Measurements from ENCODE around the gene RTN4RL2.

The RTN4RL2 gene

GRCh38 chr11:57460022-57460757, at the start of gene RTN4RL2:
Gene RTN4RL2, plus strand, starts transcription at chr11:57460528. Its CDS starts 338 bp downstream, at chr11:57460866.
- peak in 2 of 3 donors; percentile 41 to 59 for DNase-seq (ENCODE audit: low read depth in 3 of 3)

DNA sequence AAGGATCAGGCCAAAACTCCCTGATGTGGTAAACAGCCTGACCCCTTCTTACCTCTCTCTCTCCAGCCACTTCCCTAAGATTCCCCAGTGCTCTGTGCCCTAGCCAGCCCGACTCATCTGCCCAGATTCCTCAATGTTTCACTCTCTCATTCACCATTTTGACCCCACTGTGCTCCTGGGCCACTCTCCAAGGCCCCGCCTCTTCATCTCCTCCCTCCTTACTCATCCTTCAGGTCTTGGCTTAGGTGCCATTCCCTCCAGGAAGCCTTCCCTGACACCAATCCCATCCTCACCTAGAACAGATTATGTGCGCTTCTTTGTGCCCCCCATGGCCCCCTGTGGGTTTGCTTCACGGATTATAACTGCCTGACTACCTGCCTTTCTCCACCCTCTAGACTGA, 46.6 kb upstream of the RTN4RL2 start:
- DNase-seq (ENCODE audit: low read depth in 3 of 3): no peak

- no peak for DNase-seq (ENCODE audit: low read depth in 3 of 3)
Observed at GRCh38 chr11:57414612-57415212, 45.6 kb upstream of the RTN4RL2 start.

GRCh38 chr11:57416436-57416835, 43.9 kb upstream of the RTN4RL2 start:
- no peak for DNase-seq (ENCODE audit: low read depth in 3 of 3)

GRCh38 chr11:57417056-57417455, 43.3 kb upstream of the RTN4RL2 start:
- DNase-seq (ENCODE audit: low read depth in 3 of 3): no peak

- no peak for DNase-seq (ENCODE audit: low read depth in 3 of 3)
Observed at GRCh38 chr11:57418131-57418530, 42.2 kb upstream of the RTN4RL2 start.

DNA sequence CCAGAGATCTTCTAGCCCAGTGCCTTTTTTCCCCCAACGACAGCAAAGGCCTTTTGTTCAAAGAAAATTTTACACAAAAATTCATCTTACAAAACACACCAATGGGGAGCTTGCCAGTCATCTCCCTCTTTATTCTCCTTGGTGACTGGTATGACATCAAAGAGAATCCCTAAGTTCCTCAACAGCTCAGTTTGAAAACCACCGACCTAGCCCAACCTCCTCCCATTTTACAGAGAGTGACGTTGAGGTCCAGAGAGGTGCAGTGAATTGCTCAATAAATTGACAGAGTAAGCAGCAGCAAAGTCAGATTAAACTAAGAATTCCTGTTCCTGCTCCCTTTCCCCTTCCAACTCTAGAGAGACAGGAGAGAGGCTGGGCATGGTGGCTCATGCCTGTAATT, 41.2 kb upstream of the RTN4RL2 start:
- no peak for DNase-seq (ENCODE audit: low read depth in 3 of 3)

DNA sequence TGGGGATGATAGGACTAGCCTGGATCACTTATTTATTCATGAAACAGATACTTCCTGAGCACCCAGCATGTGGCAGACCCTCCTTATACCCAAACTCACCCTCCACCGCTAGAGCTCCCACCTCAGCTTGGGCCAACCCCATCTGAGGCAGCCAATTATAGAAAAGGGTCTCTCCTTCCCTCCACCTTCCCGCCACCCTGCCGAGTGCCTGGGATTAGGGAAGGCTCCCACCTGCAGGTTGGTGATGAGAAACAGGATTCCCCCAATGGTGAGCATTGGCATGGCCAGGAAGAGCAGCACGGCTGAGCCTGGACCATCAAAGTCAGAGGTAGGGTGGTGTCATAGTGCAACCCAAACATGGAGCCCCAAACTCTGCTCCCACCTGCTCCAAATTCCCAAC, 39.3 kb upstream of the RTN4RL2 start:
- no peak for DNase-seq (ENCODE audit: low read depth in 3 of 3)

GRCh38 chr11:57421805-57422204, 38.5 kb upstream of the RTN4RL2 start:
- DNase-seq (ENCODE audit: low read depth in 3 of 3): no peak

DNA sequence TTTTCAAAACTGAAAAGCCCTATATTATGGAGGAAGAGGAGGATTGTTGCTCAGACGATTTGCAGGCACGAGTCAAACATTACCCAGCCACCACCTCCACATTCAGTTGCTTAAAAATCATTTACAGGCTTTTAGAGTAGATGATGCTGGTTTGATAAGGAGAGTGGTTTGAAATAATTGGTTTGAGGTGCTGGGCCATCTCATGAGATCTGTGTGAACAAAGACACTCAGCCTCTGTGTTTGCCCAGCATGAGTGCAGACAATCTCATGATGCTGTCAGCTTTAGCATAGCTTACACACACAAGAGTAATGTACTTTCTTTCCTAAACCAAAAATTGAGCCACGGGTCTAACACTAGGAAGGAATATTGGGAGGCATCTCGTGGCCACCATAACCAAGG, 37.7 kb upstream of the RTN4RL2 start:
- no peak for DNase-seq (ENCODE audit: low read depth in 3 of 3)

- DNase-seq (ENCODE audit: low read depth in 3 of 3): no peak
Observed at GRCh38 chr11:57424137-57424791, 36.1 kb upstream of the RTN4RL2 start.

DNA sequence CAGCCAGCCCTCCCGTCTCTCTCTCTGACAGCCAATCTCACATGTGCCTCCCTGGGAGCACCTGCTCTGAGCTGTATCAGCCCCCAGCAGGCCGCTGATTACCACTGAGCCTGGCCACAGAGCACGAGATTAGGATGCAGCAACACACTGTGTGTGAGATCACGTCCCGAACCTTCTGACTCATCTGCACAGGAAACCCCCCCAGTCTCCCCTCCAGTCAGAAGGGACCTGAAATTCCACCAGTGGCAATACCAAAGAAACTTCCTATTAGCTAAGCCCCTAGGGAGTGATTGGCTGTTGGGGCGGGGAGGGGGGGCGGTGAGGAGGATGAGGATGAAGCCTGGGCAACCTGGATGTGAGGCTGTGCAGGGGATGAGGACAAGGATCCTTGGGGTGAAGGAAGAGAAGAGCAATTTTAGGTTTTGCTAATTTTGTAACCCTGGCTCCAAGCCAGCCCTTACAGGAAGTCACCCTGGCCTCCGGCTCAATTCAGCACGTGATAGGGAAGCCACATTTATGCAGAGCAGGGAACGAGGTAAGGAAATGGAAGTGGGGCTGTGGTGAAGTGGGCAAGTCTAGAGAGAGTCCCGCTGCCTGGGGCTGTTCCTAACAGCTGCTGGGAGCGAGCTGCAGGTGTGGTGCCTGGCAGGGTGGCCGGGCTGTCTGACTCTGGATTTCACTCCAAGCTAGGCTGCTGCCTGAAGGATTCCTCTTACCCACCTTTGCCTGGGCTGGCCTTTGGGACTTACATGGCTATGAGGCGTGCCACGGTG, 35.4 kb upstream of the RTN4RL2 start:
- DNase-seq (ENCODE audit: low read depth in 3 of 3): peak; percentile 79 to 91 (median 81)

GRCh38 chr11:57425565-57426438, 34.5 kb upstream of the RTN4RL2 start:
- DNase-seq (ENCODE audit: low read depth in 3 of 3): no peak

- DNase-seq (ENCODE audit: low read depth in 3 of 3): no peak
Observed at GRCh38 chr11:57426439-57426928, 33.8 kb upstream of the RTN4RL2 start.

DNA sequence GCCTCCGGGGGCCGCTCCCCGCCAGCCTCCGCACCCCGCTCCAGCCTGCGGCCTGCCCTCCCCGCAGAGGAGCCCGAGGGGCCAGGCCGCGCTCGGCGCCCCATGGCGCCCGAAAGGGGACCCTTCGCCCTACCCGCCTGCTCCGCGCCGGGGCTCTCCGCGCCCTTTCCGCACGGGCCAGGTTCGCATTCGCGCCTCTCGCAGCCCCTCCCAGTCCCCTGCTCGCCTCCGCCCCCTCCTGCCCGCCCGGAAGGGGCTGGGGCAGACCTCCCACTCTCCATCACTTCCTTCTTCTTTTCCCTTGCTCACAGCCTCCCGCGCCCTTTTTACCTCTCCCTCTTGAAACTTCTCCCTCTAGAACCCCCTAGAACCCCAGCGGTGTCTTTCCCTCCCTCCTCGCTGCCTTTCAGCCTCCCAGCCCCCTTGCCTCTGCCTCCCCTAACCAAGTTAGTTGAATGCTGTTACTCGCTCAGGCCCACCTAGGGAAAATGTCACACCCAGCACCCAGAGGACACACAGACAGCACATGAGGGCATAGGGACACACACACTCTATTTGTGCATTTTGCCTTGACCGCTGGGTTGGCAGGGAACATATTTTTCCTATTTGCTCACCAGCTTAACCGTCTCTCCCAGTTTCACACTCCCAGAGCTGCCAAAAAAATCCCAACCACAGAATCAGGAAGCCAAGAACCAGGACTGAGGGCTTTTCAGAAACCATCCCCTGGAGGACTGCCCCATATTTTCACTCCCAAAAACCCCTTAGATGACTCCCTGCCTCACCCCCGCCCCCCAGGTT, 33.2 kb upstream of the RTN4RL2 start, which contains the start of gene SLC43A3:
SLC43A3 (minus strand) TSS at position 193 of the 798 bp plus-strand sequence. CDS start 949 bp downstream, outside the sequence.
- peak; percentile 64 to 85 (median 72) for DNase-seq (ENCODE audit: low read depth in 3 of 3)

DNA sequence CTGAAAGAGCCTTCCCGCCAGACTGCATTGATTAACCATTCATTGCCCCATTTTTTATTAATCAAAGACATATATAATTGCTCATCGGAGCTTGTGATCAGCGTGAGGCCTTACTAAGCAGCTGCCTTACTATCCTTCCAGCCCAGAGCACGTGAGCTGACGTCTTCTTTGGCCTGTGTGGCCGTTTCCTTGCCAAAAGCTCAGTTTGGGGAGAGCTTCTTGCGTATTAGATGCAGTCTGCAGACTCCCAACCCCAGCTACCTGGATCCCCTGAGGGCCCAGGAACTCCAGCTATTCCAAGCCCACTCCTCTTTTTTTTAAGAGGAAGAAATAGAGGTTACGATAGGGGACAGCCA, 32.6 kb upstream of the RTN4RL2 start:
- DNase-seq (ENCODE audit: low read depth in 3 of 3): no peak

DNA sequence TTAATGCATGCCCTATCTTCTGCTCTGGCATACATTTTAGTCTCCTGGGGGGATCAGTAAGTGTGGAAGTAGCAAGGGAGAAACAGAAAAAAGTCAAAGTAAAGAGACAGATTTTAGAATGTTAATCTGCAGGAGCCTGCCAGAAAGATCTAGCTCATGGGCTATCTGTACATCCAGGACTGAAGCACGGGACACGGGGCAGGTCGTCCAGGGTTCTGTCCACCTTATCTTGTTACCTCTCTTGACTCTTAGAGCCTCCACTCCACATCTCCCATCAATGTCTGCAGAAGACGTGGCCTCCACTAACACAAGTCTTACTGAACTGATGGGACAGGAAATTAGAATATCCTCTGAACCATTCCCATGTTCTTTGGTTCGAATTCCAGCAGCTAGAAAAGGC, 31.7 kb upstream of the RTN4RL2 start:
- DNase-seq (ENCODE audit: low read depth in 3 of 3): no peak

GRCh38 chr11:57429946-57430345, 30.4 kb upstream of the RTN4RL2 start:
- no peak for DNase-seq (ENCODE audit: low read depth in 3 of 3)

DNA sequence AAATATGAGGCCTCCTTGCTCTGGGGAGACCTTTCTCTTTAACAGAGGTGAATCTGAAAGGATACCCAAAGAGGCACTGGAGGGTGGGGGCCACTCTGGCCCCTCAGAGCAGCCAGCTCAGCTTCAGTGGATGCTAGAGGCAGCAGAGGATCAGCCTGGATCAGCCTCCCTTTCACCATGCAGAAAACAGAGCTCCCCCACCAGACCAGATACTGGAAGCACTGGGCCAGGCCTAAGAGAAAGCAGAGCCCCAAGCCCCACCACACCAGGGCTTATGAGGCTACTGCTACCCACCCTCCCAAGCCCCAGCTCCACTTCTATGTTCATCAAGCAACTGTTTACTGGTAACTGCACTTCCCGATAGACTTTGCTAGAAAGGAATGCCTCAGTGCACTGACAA, 29.4 kb upstream of the RTN4RL2 start:
- no peak for DNase-seq (ENCODE audit: low read depth in 3 of 3)

DNA sequence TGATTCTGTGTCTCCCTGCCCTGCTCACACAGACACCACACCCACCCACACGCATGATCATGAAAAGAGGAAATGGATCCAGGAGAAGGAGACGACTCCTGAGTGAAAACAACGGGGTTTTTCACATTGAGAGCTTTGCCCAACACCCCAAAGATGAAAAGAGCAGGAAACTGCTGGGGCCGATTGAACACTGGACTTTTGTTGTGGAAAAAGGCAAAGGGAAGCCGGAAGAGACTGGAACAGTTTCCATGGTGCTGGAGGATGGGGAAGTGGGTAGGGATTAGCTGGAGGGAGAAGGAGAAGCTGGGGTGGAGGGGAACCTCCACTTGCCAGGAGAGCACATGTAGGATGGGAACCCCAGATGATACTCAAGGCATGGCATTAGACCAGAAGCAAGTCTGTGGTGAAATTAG, 28.2 kb upstream of the RTN4RL2 start:
- DNase-seq (ENCODE audit: low read depth in 3 of 3): no peak

Measured in stimulated activated CD4-positive, alpha-beta T cell treated with anti-CD3 and anti-CD28 coated beads, TNF-alpha, amount 100 ng/mL, for 48 hours (primary cell).